Omental fat pad (tissue), 4 donors: Measurements from ENCODE around the gene LUZP2. TPM values are rescaled to one million over a fixed set of nuclear protein-coding genes. Genes with fewer than 3 reads are reported as not detected.

Experiments used
- ATAC-seq: fragments of 150-250 bp; one replicate; pipeline ENCODE4 v1.9.1; 2016; ENCODE audit warnings: mild to moderate bottlenecking, moderate library complexity; ENCODE audit not compliant: low FRiP score
- DNase-seq: peaks from one replicate; pipeline ENCODE4 v3.0.0-alpha.2; 2019; ENCODE audit warnings: low spot score
- CTCF ChIP-seq, 3 donors: fragments of 450-650 bp; IDR thresholded peaks; one replicate each; pipeline ENCODE4 v1.5.1; 2016 to 2017; ENCODE audit warnings: antibody characterized with exemption in 3 of 3, mild to moderate bottlenecking in 3 of 3, moderate library complexity in 2 of 3
- total RNA-seq, 4 donors: library from RNA; depleted of rRNA; stranded (reverse); fragments of >200 nt; gene quantifications; one replicate each; pipeline ENCODE4 v1.1.0, GENCODE V29; 2016

LUZP2 gene
- total RNA-seq, 4 donors from 2014 or later = 0.63 TPM; not detected in 3

- ATAC-seq = no peak
- DNase-seq = no peak
- no peak for TF ChIP-seq CTCF (IDR thresholded peaks at IDR 0.05)
Observed at GRCh38 chr11:24489477-24489876, 7.4 kb upstream of the LUZP2 start.

- DNase-seq (no peak), ATAC-seq (no peak)
- TF ChIP-seq CTCF (IDR thresholded peaks at IDR 0.05) = no peak
Observed at GRCh38 chr11:24496386-24496735, 492 bp upstream of the LUZP2 start.

- ATAC-seq (no peak), DNase-seq (no peak)
- no peak for TF ChIP-seq CTCF (IDR thresholded peaks at IDR 0.05)
Observed at GRCh38 chr11:24497831-24498230, 978 bp downstream of the LUZP2 start.

- no peak for TF ChIP-seq CTCF (IDR thresholded peaks at IDR 0.05)
- no peak for ATAC-seq
- no peak for DNase-seq
Observed at GRCh38 chr11:24502425-24502824, 5.6 kb downstream of the LUZP2 start.

- ATAC-seq (no peak), DNase-seq (no peak)
- TF ChIP-seq CTCF (IDR thresholded peaks at IDR 0.05) = no peak
Observed at GRCh38 chr11:24509114-24509513, 12.3 kb downstream of the LUZP2 start.

GRCh38 chr11:24511511-24511910 is 14.7 kb downstream of the LUZP2 start:
- DNase-seq (no peak), ATAC-seq (no peak)
- TF ChIP-seq CTCF (IDR thresholded peaks at IDR 0.05) = no peak

- no peak for DNase-seq
- no peak for TF ChIP-seq CTCF (IDR thresholded peaks at IDR 0.05)
- no peak for ATAC-seq
Observed at GRCh38 chr11:24513479-24514218, 16.8 kb downstream of the LUZP2 start.
